SK-N-MC (cell line): ENCODE data around the gene MYB.

ENCODE experiments used
- DNase-seq: peaks from one replicate; pipeline ENCODE4 v3.0.0-alpha.2; 2011; ENCODE audit warnings: low read depth, low spot score
- H3K27ac ChIP-seq: fragments of 200-600 bp; sonication (generic); 2 replicates; pipeline ENCODE4 v1.5.1; 2016; ENCODE audit warnings: mixed run types
- H3K36me3 ChIP-seq: fragments of 200-600 bp; sonication (generic); 2 replicates; pipeline ENCODE4 v1.6.1; 2017; ENCODE audit warnings: antibody characterized with exemption, low read length, mixed read lengths; ENCODE audit not compliant: insufficient read depth
- H3K4me3 ChIP-seq: fragments of 200-600 bp; sonication (generic); 2 replicates; pipeline ENCODE4 v1.5.1; 2016
- H3K9ac ChIP-seq: fragments of 200-600 bp; sonication (generic); 2 replicates; pipeline ENCODE4 v1.8.0; 2017; ENCODE audit warnings: mixed run types, mixed read lengths; ENCODE audit not compliant: insufficient read length
- H3K9me3 ChIP-seq: fragments of 200-600 bp; sonication (generic); 2 replicates; pipeline ENCODE4 v1.6.1; 2017; ENCODE audit warnings: low read depth, mild to moderate bottlenecking, antibody characterized with exemption, low read length, moderate library complexity, mixed read lengths
- EZH2 ChIP-seq: fragments of 200-600 bp; sonication (generic); IDR thresholded peaks from one replicate; pipeline ENCODE4 v1.6.1; 2017; ENCODE audit warnings: antibody characterized with exemption
- FOXP2 ChIP-seq: optimal IDR thresholded peaks from 2 replicates; pipeline ENCODE3; 2011; ENCODE audit warnings: mild to moderate bottlenecking, moderate library complexity; ENCODE audit not compliant: insufficient read depth; ENCODE audit errors: extremely low read length, control extremely low read depth
- POLR2AphosphoS5 ChIP-seq: IDR thresholded peaks from 2 replicates; pipeline ENCODE4 v1.6.1; 2012; ENCODE audit warnings: mild to moderate bottlenecking, low read depth, low read length, borderline replicate concordance

The MYB gene

DNA sequence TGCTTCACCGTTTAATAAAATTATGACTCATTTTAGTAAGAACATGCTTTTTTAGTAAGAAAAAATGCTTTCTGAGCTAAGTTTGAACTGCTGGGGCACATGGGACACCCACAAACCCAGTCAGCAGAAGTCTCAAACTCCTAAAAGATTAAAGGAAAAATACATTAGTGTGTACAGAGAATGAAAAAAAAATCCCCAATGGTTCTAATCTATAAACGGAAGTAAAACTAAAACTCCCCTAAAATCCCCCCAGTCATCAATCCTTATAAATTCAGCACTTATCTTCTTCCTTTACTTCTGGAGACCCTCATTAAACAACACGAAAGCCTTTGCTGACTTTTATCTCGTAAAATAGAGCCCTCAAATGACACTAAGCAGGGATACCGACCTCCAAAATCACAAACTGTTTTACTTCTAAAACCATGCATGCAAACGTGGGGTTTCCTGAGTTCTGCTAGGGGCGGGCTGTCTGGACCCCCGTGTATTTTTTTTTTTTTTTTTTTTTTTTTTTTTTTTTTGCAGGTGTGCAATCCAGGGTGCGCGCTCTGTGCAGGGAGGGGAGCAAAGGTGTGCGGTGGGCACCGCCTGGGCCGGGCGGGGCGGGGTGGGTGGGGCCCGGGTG, 1.1 kb upstream of the MYB start:
- TF ChIP-seq FOXP2 (no peak), POLR2AphosphoS5 (no peak), EZH2 (no peak)
- Histone ChIP-seq H3K9ac (peak overlapping the region; percentile 47), H3K27ac (peak overlapping the region; percentile 56; the same call in 1 of the 2 replicates), H3K4me3 (peak overlapping the region; percentile 94), H3K36me3 (no peaks in the 10 kb centered on the region), H3K9me3 (no peaks in the 10 kb centered on the region)
- no peak for DNase-seq

- no peak for TF ChIP-seq FOXP2
- no peak for TF ChIP-seq EZH2
- TF ChIP-seq POLR2AphosphoS5 = peak; percentile 37; the same call in 1 of the 2 replicates
- H3K9ac ChIP-seq = peak overlapping the region; percentile 75
- no peaks in the 10 kb centered on the region for H3K9me3 ChIP-seq
- H3K4me3 ChIP-seq = peak overlapping the region; percentile 97
- no peak for DNase-seq
- H3K27ac ChIP-seq = peak overlapping the region; percentile 38; the same call in 1 of the 2 replicates
- peaks cover 5% of the 10 kb centered on the region; the same call in 1 of the 2 replicates for H3K36me3 ChIP-seq
Observed at GRCh38 chr6:135181333-135182070, 394 bp downstream of the MYB start.

DNA sequence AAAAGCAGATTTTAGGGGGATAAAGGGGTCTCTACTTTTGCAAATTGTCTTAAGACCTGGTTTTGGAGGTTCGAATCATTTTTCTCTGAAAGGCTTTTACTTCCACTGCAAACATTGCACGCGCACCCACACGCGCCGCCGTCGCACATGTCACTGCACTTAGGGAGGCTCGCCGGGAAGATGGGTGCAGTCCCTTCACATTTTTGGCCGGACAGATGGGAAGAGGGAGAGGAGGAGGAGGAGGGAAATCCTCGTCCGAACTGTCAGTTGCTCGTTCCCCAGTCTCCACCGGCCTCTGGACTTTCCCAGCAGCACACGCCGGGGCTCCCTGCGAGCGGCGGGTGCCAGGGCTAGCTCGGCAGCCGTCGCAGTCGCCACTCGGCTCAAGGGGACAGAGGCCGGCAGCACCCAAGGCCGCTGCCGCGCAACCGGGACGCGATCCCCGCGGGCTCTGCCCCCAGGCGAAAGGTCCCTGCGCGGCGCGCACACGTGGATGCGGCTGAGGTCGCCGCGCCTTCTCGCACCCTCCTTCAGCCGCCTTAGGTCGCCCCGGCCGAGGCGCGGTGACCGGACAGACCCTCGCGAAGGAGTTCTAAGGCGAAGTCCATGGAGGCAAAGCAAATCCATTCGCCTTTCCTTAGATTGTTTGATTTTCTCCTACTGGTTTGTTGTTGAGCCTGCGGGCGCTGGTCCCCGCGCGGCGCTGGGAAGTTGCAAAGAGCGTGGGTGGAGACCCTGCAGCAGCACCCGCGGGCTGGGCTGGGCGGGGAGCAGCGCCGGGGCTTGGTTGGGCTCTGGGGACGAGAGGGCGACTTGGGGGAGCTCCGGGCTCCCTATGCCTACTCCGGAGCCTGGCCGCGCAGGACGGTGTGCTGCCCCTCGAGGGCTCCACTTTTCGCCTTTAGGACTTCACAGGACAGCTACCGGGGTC, 1.2 kb downstream of the MYB start:
- no peak for DNase-seq
- Histone ChIP-seq H3K9me3 (no peaks in the 10 kb centered on the region), H3K4me3 (peak overlapping the region; percentile 97), H3K9ac (peak overlapping the region; percentile 75), H3K36me3 (peaks cover 11% of the 10 kb centered on the region; the same call in 1 of the 2 replicates), H3K27ac (no peak overlapping the region)
- TF ChIP-seq FOXP2 (no peak), EZH2 (no peak), POLR2AphosphoS5 (no peak; the same call in 1 of the 2 replicates)

- H3K9me3 ChIP-seq = no peaks in the 10 kb centered on the region
- H3K36me3 ChIP-seq = peaks cover 15% of the 10 kb centered on the region
- H3K27ac ChIP-seq = no peak overlapping the region
- H3K9ac ChIP-seq = peak overlapping the region; percentile 75
- TF ChIP-seq EZH2 (no peak), POLR2AphosphoS5 (no peak), FOXP2 (no peak)
- peak overlapping the region; percentile 97 for H3K4me3 ChIP-seq
- no peak for DNase-seq
Observed at GRCh38 chr6:135183002-135183531, 2.0 kb downstream of the MYB start.

DNA sequence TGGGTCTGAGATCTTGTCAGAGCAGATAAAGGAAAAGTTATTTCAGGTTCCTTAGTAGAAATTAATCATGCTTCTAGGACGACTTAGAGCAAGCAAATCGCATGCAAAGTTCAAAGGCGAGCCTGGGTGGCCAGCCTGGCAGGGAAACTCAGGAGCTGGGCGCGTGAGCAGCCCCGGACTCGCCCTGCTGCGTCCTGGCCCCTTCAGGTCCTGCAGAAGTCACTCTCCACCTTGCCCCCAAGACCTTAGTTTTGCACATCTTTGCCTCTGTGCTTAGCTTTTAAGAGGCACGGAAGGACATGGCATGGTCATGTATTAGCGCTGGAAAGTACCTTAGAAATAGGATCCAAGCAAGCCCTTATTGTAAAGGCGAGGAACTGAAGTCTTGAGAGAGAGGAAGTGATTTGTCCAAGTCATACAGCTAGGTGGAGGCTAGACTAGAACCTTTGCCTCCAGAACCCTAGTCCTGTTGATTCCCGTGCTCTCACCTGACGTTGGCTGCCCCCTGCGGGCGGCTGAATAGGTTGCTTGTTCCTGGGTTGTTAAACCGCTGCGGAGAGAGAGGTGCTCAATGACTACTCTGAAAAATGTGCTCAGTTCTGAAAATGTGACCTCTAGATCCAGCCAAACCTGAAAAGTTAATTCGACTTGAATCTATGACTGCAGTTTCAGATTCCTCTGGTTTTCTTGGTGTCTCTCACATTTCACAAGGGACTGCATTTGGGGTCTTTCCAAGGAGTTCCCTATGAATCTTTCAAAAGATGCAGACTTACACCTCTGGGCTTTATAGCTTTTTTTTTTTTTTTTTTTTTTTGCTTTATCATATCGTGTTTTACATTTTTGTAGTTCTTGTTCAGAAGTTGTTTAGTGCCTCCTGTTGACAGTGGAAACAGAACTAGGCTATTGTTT, 2.7 kb downstream of the MYB start:
- Histone ChIP-seq H3K9ac (peak overlapping the region; percentile 75), H3K36me3 (peaks cover 17% of the 10 kb centered on the region), H3K4me3 (peak overlapping the region; percentile 97), H3K9me3 (no peaks in the 10 kb centered on the region), H3K27ac (no peak overlapping the region)
- no peak for TF ChIP-seq POLR2AphosphoS5
- no peak for TF ChIP-seq FOXP2
- TF ChIP-seq EZH2 = no peak
- no peak for DNase-seq

- Histone ChIP-seq H3K36me3 (peaks cover 31% of the 10 kb centered on the region), H3K27ac (no peak overlapping the region), H3K9me3 (no peaks in the 10 kb centered on the region), H3K9ac (no peak overlapping the region), H3K4me3 (no peak overlapping the region)
- DNase-seq = no peak
- TF ChIP-seq FOXP2 = no peak
- no peak for TF ChIP-seq POLR2AphosphoS5
- no peak for TF ChIP-seq EZH2
Observed at GRCh38 chr6:135185483-135185882, 4.4 kb downstream of the MYB start.

GRCh38 chr6:135186255-135186654, 5.1 kb downstream of the MYB start:
- no peak overlapping the region for H3K27ac ChIP-seq
- peaks cover 31% of the 10 kb centered on the region for H3K36me3 ChIP-seq
- no peak for TF ChIP-seq EZH2
- no peak for TF ChIP-seq POLR2AphosphoS5
- TF ChIP-seq FOXP2 = no peak
- DNase-seq = no peak
- no peaks in the 10 kb centered on the region for H3K9me3 ChIP-seq
- no peak overlapping the region for H3K4me3 ChIP-seq
- no peak overlapping the region for H3K9ac ChIP-seq
